ENCODE results near the gene CLEC2D. TPM values are rescaled to one million over a fixed set of nuclear protein-coding genes. Genes with fewer than 3 reads are reported as not detected.
"Not testable (repeated sequence)": the region's sequence is repeated elsewhere in the genome, so short reads cannot be mapped to it uniquely, and the experiment has no call there.

The CLEC2D gene
- total RNA-seq, 1 donor: 167 TPM

DNA sequence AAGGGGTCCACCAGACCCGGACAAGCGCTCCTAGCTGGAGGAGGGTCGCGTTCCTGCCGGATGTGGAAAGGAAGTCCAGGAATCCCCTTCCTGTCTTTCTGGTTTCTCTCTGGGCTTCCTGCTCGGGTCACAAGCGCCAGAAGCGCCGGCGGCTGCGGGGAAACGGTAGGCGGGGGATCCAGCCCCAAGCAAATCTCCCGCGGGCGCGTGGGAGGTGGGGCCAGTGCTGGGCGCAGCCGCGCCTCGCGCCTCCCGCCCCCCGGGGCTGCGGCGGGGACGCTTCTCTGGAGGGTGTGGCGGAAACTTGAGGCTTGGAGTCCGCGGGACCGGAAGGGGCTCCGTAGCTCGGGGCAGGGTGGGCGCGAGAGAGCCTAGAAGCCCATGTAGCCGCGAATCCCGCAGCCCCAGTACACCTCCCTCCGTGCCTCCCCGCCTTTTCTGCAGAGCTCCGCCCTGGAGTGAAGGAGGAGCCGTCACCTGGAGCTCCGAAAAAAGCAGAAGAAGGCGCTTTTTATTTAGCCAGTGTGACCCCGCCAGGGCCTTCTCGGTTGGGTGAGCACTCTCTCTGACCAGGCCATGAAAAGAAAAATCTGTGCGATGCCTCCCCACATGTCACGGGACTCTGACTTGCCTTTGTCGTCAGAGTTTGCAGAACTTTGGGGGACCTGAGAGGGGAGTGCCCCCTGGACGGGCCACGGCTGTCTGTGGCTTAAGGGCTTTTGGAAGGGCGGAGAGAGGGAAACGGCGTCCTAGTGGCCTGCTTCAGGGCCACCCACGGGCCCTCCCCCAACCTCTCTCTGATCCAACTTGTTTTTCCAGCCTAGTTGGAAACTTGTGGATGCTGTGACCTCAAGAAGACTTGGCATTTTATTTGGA, 21.4 kb upstream of the CLEC2D start:
- Histone ChIP-seq H3K27me3 (ENCODE audit: insufficient read depth, low read length) (no peaks in the 10 kb centered on the region), H3K4me3 (ENCODE audit: low read length) (peak overlapping the region; percentile 75), H3K4me1 (ENCODE audit: insufficient read depth, low read length) (peaks cover 31% of the 10 kb centered on the region), H3K9me3 (ENCODE audit: low read depth, low read length) (no peaks in the 10 kb centered on the region)

DNA sequence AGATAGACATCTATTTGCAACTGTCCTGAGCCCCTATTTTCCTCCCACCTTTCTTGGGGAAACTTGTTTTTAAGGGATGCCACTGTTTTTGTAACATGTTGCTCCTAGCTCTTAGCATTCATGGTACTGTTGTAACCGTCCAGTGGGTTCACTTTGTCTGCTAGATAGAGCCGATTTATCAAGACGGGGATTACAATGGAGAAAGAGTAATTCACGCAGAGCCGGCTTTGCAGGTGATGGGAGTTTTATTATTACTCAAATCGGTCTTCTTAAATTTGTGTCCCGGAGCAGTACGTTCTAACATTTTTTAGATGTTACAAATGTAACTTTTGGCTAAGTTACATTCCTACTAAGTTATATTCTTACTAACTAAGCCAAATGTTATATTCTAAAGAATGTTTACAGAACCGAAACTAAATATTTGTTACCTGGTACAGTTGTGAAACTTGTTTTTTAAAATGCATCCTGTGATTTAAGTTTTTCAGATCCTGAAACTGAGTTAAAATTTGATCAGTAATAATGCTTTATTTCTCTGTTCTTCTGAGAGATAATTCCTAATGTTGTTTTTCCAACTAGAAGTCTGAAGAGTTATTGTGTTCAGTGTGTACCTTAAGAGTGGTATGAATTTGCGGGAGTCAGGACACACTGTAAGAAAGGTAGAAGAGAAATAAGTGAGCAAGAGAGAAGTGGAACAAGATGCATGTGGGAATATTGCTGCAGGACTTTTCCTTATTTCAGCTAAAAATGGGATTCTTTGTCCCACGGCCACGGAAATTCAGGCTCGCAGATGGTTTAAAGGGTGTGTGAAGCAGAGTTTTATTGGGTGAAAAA, 20.6 kb upstream of the CLEC2D start:
- H3K4me1 ChIP-seq (ENCODE audit: insufficient read depth, low read length): peaks cover 36% of the 10 kb centered on the region
- no peaks in the 10 kb centered on the region for H3K9me3 ChIP-seq (ENCODE audit: low read depth, low read length)
- H3K4me3 ChIP-seq (ENCODE audit: low read length): peak overlapping the region; percentile 75
- H3K27me3 ChIP-seq (ENCODE audit: insufficient read depth, low read length): no peaks in the 10 kb centered on the region

DNA sequence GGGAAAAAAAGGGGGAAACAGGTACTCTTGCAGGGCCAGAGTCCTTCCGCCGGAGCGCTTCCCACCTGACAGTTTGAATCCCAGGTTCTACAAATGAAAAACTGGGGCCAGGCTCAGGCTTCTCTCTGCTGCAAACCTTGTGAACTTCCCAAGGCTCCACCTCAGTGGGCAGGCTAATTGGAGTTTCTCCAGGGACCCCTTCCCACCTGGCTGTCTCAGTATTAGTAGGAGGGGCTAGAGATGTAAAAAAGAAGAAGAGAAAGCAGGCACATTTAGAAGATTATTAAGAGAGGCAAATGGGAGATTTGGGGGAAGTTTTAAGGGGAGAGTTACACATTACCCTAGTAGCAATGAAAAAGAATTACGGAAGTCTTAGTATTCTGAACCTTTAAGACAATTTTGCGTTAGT, 20.0 kb upstream of the CLEC2D start:
- no peaks in the 10 kb centered on the region for H3K27me3 ChIP-seq (ENCODE audit: insufficient read depth, low read length)
- peak overlapping the region; percentile 75 for H3K4me3 ChIP-seq (ENCODE audit: low read length)
- H3K4me1 ChIP-seq (ENCODE audit: insufficient read depth, low read length): peaks cover 41% of the 10 kb centered on the region
- H3K9me3 ChIP-seq (ENCODE audit: low read depth, low read length): no peaks in the 10 kb centered on the region

DNA sequence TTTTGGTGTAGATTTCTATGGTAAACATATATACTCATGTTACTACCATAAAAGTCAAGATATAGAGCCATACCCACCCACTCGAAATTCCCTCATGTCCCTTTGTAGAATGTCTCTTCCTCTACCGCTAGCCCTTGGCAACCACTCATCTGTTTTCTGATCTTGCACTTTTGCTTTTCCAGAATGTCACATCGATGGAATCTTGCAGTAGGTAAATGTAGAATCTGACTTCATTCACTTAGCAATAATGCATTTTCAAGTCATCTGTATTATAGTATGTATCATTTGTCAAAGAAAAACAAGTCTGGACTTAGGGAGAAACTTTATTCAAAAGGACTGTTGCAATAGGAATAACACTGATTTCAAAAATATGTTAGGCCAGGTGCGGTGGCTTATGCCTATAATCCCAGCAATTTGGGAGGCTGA, 19.3 kb upstream of the CLEC2D start:
- Histone ChIP-seq H3K27me3 (ENCODE audit: insufficient read depth, low read length) (no peaks in the 10 kb centered on the region), H3K4me1 (ENCODE audit: insufficient read depth, low read length) (peaks cover 43% of the 10 kb centered on the region), H3K4me3 (ENCODE audit: low read length) (peak overlapping the region; percentile 75), H3K9me3 (ENCODE audit: low read depth, low read length) (no peaks in the 10 kb centered on the region)

DNA sequence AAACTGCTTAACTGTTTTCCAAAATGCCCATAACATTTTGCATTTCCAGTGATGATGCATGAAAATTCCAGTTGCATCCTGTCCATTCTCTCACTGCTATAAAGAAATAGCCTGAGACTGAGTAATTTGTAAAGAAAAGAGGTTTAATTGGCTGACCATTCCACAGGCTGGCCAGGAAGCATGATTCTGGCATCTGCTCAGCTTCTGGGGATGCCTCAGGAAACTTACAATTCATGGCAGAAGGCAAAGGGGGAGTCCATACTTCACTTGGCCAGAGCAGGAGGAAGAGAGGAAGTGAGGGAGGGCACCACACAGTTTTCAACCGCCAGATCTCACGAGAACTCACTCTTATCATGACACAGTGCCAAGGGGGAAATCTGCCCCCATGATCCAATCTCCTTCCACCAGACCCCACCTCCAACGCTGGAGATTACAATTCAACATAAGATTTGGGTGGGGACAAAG, 18.2 kb upstream of the CLEC2D start:
- H3K9me3 ChIP-seq (ENCODE audit: low read depth, low read length): no peaks in the 10 kb centered on the region
- no peak overlapping the region for H3K4me3 ChIP-seq (ENCODE audit: low read length)
- H3K27me3 ChIP-seq (ENCODE audit: insufficient read depth, low read length): no peaks in the 10 kb centered on the region
- H3K4me1 ChIP-seq (ENCODE audit: insufficient read depth, low read length): peaks cover 47% of the 10 kb centered on the region

DNA sequence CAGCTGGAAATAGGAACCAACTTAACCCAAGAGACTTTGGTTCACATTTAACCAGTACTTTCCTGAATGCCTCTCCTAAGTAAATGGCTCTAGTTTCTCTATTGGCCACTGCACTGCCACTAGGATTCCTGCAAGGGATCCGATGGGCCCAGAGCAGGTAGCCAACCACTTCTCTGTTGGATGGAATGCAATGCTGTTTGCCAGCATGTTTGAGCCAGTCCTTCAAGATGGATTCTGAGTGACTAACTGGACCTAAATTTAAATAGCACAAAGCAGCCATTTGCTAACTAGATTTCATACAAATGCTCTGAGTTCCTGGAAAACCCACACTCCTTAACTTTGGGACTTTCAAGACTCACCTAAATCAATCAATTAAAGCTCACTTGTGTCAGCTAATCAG, 9.5 kb upstream of the CLEC2D start:
- H3K4me3 ChIP-seq (ENCODE audit: low read length): no peak overlapping the region
- peaks cover 24% of the 10 kb centered on the region for H3K4me1 ChIP-seq (ENCODE audit: insufficient read depth, low read length)

DNA sequence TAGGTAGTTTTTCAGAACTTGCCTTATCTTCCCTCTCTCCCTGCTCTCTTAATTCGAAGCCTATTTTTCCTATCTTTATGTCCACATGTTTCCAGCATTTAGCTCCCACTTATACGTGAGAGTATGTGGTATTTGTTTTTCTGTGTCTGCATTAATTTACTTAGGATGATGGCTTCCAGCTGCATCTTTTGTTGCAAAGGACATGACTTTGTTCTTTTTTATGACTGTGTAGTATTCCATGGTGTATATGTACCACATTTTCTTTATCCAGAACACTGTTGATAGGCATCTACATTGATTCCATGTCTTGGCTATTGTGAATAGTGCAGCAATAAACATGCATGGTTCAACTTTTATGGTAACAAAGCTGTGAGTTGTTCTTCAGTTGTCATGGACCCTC, 7.8 kb upstream of the CLEC2D start:
- peaks cover 19% of the 10 kb centered on the region for H3K4me1 ChIP-seq (ENCODE audit: insufficient read depth, low read length)
- H3K4me3 ChIP-seq (ENCODE audit: low read length): no peak overlapping the region
- H3K27me3 ChIP-seq (ENCODE audit: insufficient read depth, low read length): no peaks in the 10 kb centered on the region
- H3K9me3 ChIP-seq (ENCODE audit: low read depth, low read length): no peaks in the 10 kb centered on the region

More for the DNA sequence above, 9.5 kb upstream of the CLEC2D start:
- no peaks in the 10 kb centered on the region for H3K9me3 ChIP-seq (ENCODE audit: low read depth, low read length)
- H3K27me3 ChIP-seq (ENCODE audit: insufficient read depth, low read length): no peaks in the 10 kb centered on the region

DNA sequence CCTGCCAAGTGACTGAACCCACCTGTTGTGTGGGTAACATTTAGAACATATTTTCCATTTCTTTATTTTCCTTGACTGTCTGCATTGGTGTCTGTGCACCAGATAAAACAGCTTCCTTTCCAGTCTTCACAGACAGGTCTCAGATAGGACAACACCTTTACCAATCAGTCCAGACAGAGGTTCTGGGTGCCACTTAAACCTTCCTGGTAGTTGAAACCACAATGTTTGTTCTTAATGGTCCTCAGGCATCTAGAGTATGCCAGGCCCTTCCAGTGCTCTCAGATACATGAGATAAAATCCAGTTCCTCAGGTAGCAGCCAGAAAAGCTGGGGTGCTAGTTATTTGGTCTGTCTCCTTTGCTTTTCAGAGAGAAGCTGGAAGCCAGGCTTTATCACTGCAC, 7.0 kb upstream of the CLEC2D start:
- H3K4me1 ChIP-seq (ENCODE audit: insufficient read depth, low read length): peaks cover 21% of the 10 kb centered on the region
- no peak overlapping the region for H3K4me3 ChIP-seq (ENCODE audit: low read length)

DNA sequence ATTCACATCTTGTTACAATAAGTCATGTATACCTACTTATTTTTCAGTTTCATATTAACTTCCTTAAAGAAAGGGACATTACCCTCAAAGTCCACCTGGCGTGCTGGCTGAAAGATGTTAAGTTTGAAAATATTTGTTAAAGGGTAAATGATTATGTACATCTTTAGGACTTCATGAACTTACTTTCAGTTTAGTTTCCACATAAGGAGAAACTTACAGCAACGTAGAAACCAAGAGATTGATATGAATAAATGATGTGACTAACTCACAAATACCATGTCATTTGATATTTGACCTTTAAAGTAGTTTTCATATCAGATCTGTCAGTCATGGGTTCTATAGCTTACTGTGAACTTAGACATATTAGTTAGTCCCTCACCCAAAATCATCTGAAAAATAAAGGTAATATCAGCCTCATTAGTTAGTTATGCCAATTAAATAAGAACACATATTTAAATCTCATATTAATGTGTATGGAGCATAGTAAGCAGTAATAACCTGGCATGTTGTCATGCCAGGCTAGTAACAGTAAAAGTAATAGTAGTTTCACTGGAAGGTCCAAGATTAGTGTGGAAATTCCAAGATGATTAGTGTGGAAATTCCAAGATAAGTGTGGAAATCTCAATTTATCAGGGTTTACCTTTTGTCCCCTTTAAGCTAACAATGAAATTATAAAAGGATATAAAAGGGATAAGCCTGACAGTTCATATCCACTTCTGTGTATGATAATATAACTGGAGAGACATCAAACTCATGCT, 1.9 kb upstream of the CLEC2D start:
- H3K9me3 ChIP-seq (ENCODE audit: low read depth, low read length): no peaks in the 10 kb centered on the region
- H3K27me3 ChIP-seq (ENCODE audit: insufficient read depth, low read length): no peaks in the 10 kb centered on the region
- H3K4me3 ChIP-seq (ENCODE audit: low read length): no peak overlapping the region
- H3K4me1 ChIP-seq (ENCODE audit: insufficient read depth, low read length): peaks cover 23% of the 10 kb centered on the region

More for the DNA sequence above, 7.0 kb upstream of the CLEC2D start:
- H3K9me3 ChIP-seq (ENCODE audit: low read depth, low read length): no peaks in the 10 kb centered on the region
- H3K27me3 ChIP-seq (ENCODE audit: insufficient read depth, low read length): no peaks in the 10 kb centered on the region

DNA sequence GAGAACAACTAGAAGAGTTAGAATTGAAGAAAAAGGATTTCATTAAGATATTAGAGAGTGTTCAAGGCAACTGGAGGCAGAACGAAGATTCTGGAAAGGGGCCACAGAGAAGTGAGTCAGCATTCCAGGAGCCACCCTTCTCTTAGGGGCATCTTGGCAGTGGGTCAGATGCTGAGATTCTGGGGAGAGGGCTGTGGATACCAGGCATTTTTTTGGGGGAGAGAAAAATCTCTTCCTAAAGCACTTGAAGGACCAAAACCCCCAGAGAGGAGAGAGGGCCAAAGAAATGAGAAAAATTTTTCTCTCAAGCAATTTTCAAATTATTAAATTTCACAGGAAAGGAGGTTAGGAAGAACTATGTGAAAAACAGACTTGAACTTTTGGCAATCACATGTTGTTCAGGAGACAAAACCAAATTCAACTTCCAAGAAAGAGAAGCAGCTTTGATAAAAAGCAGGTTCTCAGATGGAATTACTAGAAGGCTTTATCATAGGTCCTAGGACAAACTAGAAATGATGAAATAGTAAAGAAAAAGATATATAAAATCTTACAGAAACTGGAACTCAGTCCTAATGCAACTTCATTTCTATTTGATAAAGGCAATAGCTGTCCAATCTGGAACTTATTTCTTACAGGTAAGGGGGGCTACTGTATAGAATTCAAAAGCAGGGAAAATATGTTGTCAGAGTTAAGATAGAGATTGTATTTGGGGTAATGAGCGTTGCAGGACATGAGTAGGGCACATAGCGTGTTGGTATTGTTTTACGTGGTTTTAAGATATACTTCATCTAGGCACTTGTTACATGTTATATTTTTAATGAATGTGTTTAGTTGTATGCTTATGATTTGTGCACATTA, 1.1 kb upstream of the CLEC2D start:
- no peaks in the 10 kb centered on the region for H3K27me3 ChIP-seq (ENCODE audit: insufficient read depth, low read length)
- H3K9me3 ChIP-seq (ENCODE audit: low read depth, low read length): no peaks in the 10 kb centered on the region
- H3K4me3 ChIP-seq (ENCODE audit: low read length): no peak overlapping the region
- H3K4me1 ChIP-seq (ENCODE audit: insufficient read depth, low read length): peaks cover 24% of the 10 kb centered on the region

DNA sequence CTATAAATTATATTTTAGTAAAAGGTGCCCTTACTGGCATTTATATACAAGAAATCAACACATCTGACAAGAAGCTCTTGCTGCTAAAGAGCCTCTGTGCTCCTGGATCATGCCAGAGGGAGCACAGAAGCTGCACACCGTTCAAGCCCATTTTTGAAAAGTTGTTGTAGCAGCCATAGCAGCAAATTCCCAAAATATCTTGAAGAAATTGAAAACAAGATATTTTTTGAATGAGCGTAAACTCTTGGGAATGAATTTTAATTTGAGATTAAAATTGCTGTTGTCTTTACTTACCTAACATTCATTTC, 540 bp upstream of the CLEC2D start:
- Histone ChIP-seq H3K4me3 (ENCODE audit: low read length) (no peak overlapping the region), H3K27me3 (ENCODE audit: insufficient read depth, low read length) (no peaks in the 10 kb centered on the region), H3K4me1 (ENCODE audit: insufficient read depth, low read length) (peaks cover 30% of the 10 kb centered on the region), H3K9me3 (ENCODE audit: low read depth, low read length) (no peaks in the 10 kb centered on the region)

DNA sequence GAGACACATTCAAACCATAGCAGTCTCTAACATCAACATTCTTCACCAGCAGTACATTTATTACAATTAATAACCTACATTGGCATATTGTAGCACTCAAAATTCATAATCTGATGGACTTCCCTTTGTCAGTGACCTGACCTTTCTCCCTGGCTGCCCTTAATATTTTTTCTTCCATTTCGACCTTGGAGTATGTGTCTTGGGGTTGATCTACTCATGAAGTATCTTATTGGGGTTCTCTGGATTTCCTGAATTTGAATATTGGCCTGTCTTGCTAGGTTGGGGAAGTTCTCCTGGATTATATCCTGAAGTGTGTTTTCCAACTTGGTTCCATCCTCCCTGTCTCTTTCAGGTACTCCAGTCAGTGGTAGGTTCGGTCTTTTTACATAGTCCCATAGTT, 2.8 kb downstream of the CLEC2D start:
- H3K4me3 ChIP-seq (ENCODE audit: low read length): peak overlapping the region; percentile 35
- H3K27me3 ChIP-seq (ENCODE audit: insufficient read depth, low read length); H3K9me3 ChIP-seq (ENCODE audit: low read depth, low read length): not testable (repeated sequence)
- peaks cover 29% of the 10 kb centered on the region for H3K4me1 ChIP-seq (ENCODE audit: insufficient read depth, low read length)

DNA sequence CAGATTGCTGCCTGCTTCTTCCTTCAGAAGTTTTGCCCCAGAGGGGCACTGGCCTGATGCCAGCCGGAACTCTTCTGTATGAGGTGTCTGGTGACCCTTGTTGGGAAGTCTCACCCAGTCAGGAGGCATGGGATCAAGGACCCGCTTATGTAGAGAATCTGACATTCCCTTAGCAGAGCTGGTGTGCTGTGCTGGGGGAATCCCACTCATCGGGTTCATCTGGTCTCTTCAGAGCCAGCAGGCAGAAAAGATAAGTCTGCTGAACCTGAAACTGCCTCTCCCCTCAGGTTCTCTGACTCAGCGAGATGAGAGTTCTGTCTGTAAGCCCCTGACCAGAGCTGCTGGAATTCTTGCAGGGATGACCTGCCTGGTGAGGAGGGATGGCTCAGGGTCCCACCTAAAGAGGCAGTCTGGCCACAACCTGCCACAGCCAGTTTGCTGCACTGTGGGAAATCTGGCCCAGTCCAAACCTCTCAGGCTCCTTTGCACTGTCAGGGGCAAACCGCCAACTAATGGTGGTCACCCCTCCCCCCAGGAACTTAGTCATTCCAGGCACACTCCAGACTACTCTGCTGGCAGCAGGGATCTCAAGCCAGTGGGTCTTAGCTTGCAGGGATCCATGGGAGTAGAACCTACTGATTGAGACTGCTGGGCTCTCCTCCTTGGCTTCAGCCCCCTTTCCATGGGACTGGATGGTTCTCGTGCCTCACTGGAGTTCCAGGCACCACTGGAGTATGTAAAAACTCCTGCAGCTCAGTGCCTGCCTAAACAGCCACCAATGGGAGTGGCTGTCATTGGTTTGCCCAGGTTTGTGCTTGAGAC, 4.1 kb downstream of the CLEC2D start:
- Histone ChIP-seq H3K4me3 (ENCODE audit: low read length) (peak overlapping the region; percentile 25), H3K9me3 (ENCODE audit: low read depth, low read length) (peaks cover 8% of the 10 kb centered on the region), H3K27me3 (ENCODE audit: insufficient read depth, low read length) (no peaks in the 10 kb centered on the region), H3K4me1 (ENCODE audit: insufficient read depth, low read length) (peaks cover 29% of the 10 kb centered on the region)
